Thoracic aorta (tissue), 2 donors: ENCODE measurements around the gene PIK3C2G. TPM values are rescaled to one million over a fixed set of nuclear protein-coding genes. Genes with fewer than 3 reads are reported as not detected.

ENCODE experiments used
- ATAC-seq: fragments of 150-250 bp; one replicate; pipeline ENCODE4 v1.8.0; 2017; ENCODE audit warnings: low read depth; ENCODE audit not compliant: insufficient number of reproducible peaks, low FRiP score
- DNase-seq: peaks from one replicate; pipeline ENCODE4 v3.0.0-alpha.2; 2020; ENCODE audit warnings: low spot score
- H3K27ac ChIP-seq, 2 donors: fragments of 200-600 bp; sonication (generic); 1 replicate in 1 of 2; 2 replicates in 1 of 2; pipeline ENCODE4 v1.5.1; 2016; ENCODE audit warnings: mild to moderate bottlenecking in 2 of 2, moderate library complexity in 2 of 2
- H3K27me3 ChIP-seq: fragments of 200-600 bp; sonication (generic); replicated peaks from 2 replicates; pipeline ENCODE4 v1.6.0; 2016; ENCODE audit warnings: mild to moderate bottlenecking; ENCODE audit not compliant: insufficient read depth
- H3K36me3 ChIP-seq: fragments of 200-600 bp; sonication (generic); one replicate; pipeline ENCODE4 v1.5.1; 2016
- H3K4me1 ChIP-seq, 2 donors: fragments of 200-600 bp; sonication (generic); 1 replicate in 1 of 2; 2 replicates in 1 of 2; pipeline versions ENCODE4 v1.5.1 to v1.6.0; 2016; ENCODE audit warnings: low read depth in 2 of 2, mild to moderate bottlenecking in 1 of 2; ENCODE audit not compliant: control insufficient read depth in 1 of 2
- H3K4me3 ChIP-seq: fragments of 200-600 bp; sonication (generic); 2 replicates; pipeline ENCODE4 v1.5.1; 2016; ENCODE audit warnings: mild to moderate bottlenecking
- H3K9me3 ChIP-seq: fragments of 200-600 bp; sonication (generic); 2 replicates; pipeline ENCODE4 v1.5.1; 2016
- CTCF ChIP-seq: fragments of 200-600 bp; sonication (generic); IDR thresholded peaks from one replicate; pipeline ENCODE4 v1.5.1; 2019; ENCODE audit warnings: antibody characterized with exemption
- total RNA-seq, 2 donors: library from RNA; depleted of rRNA; stranded (reverse); fragments of >200 nt; gene quantifications; one replicate each; pipeline versions ENCODE4 v1.1.0 to v1.2.3, GENCODE V29; 2016

PIK3C2G gene
- total RNA-seq, 2 donors from 2014 or later: not detected

DNA sequence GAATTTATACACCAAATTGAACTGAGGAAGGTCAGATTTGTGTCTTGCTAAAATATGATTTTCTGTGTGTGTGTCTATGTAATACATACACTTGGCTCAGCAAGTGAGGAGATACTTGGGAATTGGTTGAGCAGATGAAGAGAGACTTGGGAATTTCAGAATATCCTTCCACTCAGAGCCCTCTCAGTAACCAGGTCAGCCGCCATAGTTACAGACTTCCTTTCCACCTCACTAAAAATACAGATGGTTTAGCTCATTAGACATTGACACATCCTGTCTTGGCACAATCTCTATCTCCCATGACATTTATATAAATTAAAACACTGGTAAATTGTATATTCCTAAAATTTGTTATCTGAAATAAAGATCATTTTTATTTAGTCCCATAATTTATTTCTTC, 15.9 kb downstream of the PIK3C2G start:
- H3K4me1 ChIP-seq: no peaks in the 10 kb centered on the region
- H3K9me3 ChIP-seq: no peaks in the 10 kb centered on the region
- no peak for TF ChIP-seq CTCF
- H3K27ac ChIP-seq: no peak overlapping the region
- ATAC-seq (no peak), DNase-seq (no peak)
- no peaks in the 10 kb centered on the region for H3K27me3 ChIP-seq
- H3K4me3 ChIP-seq: no peak overlapping the region
- no peaks in the 10 kb centered on the region for H3K36me3 ChIP-seq

DNA sequence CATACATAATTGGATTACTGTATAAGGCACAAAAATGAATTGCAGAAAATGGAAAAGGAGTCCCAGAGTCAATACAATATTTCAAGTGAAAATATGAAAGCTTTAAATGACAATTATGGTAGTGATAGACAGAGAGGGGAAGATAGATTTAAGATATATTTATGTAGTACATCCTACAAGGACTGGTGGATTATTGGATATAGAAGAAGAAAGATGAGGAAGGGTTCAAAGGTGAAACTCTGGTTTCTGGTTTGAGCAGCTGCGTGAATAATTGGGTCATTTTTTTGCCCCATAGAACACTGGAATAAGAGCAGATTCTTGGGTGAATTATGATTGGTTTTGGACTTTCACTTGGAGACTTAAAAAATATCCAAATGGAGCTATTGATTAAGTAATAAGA, 19.4 kb downstream of the PIK3C2G start:
- no peaks in the 10 kb centered on the region for H3K9me3 ChIP-seq
- no peaks in the 10 kb centered on the region for H3K36me3 ChIP-seq
- no peaks in the 10 kb centered on the region for H3K4me1 ChIP-seq
- no peak for TF ChIP-seq CTCF
- no peak overlapping the region for H3K4me3 ChIP-seq
- no peak overlapping the region for H3K27ac ChIP-seq
- ATAC-seq (no peak), DNase-seq (no peak)
- no peaks in the 10 kb centered on the region for H3K27me3 ChIP-seq

DNA sequence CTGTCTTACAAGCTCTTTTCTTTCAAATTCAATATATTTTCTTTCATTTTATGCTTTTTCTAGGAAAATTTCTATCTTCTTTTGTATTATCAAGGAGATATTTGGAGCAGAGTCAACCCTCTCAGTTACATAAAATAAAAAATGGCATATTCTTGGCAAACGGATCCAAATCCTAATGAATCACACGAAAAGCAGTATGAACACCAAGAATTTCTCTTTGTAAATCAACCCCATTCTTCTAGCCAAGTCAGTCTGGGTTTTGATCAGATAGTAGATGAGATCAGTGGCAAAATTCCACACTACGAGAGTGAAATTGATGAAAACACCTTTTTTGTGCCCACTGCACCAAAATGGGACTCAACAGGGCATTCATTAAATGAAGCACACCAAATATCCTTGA, 20.6 kb downstream of the PIK3C2G start:
- Histone ChIP-seq H3K9me3 (no peaks in the 10 kb centered on the region), H3K27ac (no peak overlapping the region), H3K36me3 (no peaks in the 10 kb centered on the region), H3K4me1 (no peaks in the 10 kb centered on the region), H3K4me3 (no peak overlapping the region), H3K27me3 (no peaks in the 10 kb centered on the region)
- DNase-seq (no peak), ATAC-seq (no peak)
- TF ChIP-seq CTCF: no peak

GRCh38 chr12:18283831-18284230, 22.5 kb downstream of the PIK3C2G start:
- no peak for TF ChIP-seq CTCF
- Histone ChIP-seq H3K27me3 (no peaks in the 10 kb centered on the region), H3K36me3 (no peaks in the 10 kb centered on the region), H3K4me1 (no peaks in the 10 kb centered on the region), H3K9me3 (no peaks in the 10 kb centered on the region), H3K4me3 (no peak overlapping the region), H3K27ac (no peak overlapping the region)
- ATAC-seq (no peak), DNase-seq (no peak)

- Histone ChIP-seq H3K4me1 (no peaks in the 10 kb centered on the region), H3K27ac (no peak overlapping the region), H3K36me3 (no peaks in the 10 kb centered on the region), H3K4me3 (no peak overlapping the region), H3K27me3 (no peaks in the 10 kb centered on the region), H3K9me3 (no peaks in the 10 kb centered on the region)
- no peak for DNase-seq
- no peak for ATAC-seq
- no peak for TF ChIP-seq CTCF
Observed at GRCh38 chr12:18284386-18284785, 23.1 kb downstream of the PIK3C2G start.
